Bronchial epithelial cell (primary cell): ENCODE data around the gene RCHY1. TPM values are rescaled to one million over a fixed set of nuclear protein-coding genes. Genes with fewer than 3 reads are reported as not detected.

ENCODE experiments used
- DNase-seq: peaks from one replicate; pipeline ENCODE4 v3.0.0-alpha.2; 2010; ENCODE audit warnings: low read depth
- FAIRE-seq: peaks from 2 replicates; lab custom pipeline; 2011; peaks lifted over from hg19 to GRCh38; lab: Jason Lieb, UNC
- H3K27me3 ChIP-seq: 2 replicates; pipeline ENCODE4 v1.5.1; 2011; ENCODE audit warnings: low read length; ENCODE audit not compliant: control insufficient read depth, insufficient read depth
- H3K36me3 ChIP-seq: 2 replicates; pipeline ENCODE4 v1.5.1; 2011; ENCODE audit warnings: low read length; ENCODE audit not compliant: control insufficient read depth, insufficient read depth
- H3K4me3 ChIP-seq: 2 replicates; pipeline ENCODE4 v1.5.1; 2011; ENCODE audit warnings: mild to moderate bottlenecking, low read depth, low read length, control low read depth
- total RNA-seq: library from RNA; depleted of rRNA; stranded (reverse); fragments of >200 nt; gene quantifications from 2 replicates; pipeline ENCODE4 v1.2.1, GENCODE V29; 2014
- TF ChIP-seq, protein P1 (sequence below): IDR thresholded peaks from 2 replicates; pipeline ENCODE4 v1.5.1; 2011; ENCODE audit warnings: mild to moderate bottlenecking, moderate library complexity, low read length, control low read depth, inconsistent platforms; ENCODE audit not compliant: insufficient read depth, severe bottlenecking

RCHY1 gene
- total RNA-seq, 1 donor from 2014 or later = 22.6 TPM

DNA sequence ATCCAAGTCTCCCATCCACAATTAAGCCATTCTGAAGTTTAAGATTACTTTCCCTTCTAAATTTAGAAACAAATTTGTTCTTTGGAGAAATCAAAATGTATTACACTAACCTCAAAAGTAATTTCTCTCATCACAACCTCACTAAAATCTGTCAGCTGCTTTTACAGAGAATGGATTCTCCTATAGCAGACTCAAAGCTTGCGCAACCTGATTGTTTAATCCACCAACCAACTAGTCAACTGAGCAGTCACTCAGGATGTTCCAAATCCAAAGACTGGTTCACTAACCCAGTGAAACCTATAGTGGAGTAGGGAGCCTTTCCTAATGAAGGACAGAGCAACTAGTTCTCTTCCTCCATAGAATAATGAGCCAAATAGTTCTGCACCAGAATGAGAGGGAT, 44.3 kb downstream of the RCHY1 start:
- Histone ChIP-seq H3K4me3 (no peak overlapping the region), H3K36me3 (no peaks in the 10 kb centered on the region), H3K27me3 (no peaks in the 10 kb centered on the region)
- no peak for FAIRE-seq
- TF ChIP-seq, protein P1, sequence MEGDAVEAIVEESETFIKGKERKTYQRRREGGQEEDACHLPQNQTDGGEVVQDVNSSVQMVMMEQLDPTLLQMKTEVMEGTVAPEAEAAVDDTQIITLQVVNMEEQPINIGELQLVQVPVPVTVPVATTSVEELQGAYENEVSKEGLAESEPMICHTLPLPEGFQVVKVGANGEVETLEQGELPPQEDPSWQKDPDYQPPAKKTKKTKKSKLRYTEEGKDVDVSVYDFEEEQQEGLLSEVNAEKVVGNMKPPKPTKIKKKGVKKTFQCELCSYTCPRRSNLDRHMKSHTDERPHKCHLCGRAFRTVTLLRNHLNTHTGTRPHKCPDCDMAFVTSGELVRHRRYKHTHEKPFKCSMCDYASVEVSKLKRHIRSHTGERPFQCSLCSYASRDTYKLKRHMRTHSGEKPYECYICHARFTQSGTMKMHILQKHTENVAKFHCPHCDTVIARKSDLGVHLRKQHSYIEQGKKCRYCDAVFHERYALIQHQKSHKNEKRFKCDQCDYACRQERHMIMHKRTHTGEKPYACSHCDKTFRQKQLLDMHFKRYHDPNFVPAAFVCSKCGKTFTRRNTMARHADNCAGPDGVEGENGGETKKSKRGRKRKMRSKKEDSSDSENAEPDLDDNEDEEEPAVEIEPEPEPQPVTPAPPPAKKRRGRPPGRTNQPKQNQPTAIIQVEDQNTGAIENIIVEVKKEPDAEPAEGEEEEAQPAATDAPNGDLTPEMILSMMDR = no peak
- DNase-seq = no peak

DNA sequence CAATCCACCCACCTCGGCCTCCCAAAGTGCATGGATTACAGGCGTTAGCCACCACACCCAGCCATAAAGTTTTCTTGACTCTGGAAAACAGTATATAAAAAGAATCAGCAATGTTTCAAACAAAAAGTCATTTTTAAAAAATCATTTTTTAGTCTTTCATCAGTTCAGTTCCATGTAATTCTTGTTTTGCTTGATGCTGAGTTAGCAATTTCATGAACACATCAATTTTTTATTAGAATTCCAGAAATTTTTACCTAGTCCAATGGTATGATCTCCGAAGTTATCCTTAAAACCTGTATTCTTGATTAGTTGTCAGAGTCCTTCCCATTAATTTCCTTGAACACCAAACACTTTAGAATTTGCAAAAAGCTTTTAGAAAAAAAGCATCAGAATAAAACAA, 56.8 kb downstream of the RCHY1 start:
- TF ChIP-seq, protein P1 = no peak
- Histone ChIP-seq H3K36me3 (no peaks in the 10 kb centered on the region), H3K27me3 (no peaks in the 10 kb centered on the region), H3K4me3 (no peak overlapping the region)
- DNase-seq (no peak), FAIRE-seq (no peak)

DNA sequence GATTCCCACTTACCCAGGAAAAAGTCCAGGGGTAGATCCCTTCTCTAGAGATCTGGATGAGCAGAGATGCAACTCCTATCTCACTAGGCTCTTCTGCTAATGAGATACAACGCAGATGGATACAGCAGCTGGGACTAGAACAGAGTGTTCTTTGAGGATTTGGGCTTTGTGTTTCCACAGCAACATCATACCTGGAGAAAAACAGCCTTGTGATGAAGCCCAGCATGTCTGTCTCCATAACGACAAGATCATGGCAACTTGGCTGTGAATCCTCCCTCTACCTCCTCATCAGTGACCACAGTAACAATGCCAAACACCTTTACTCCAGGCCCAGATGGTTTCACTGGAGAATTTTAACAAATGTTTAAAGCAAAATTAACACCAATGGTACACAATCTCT, 80.1 kb downstream of the RCHY1 start:
- FAIRE-seq (peak; percentile 70), DNase-seq (no peak)
- Histone ChIP-seq H3K27me3 (no peaks in the 10 kb centered on the region), H3K36me3 (no peaks in the 10 kb centered on the region), H3K4me3 (no peak overlapping the region)
- TF ChIP-seq, protein P1 = no peak

DNA sequence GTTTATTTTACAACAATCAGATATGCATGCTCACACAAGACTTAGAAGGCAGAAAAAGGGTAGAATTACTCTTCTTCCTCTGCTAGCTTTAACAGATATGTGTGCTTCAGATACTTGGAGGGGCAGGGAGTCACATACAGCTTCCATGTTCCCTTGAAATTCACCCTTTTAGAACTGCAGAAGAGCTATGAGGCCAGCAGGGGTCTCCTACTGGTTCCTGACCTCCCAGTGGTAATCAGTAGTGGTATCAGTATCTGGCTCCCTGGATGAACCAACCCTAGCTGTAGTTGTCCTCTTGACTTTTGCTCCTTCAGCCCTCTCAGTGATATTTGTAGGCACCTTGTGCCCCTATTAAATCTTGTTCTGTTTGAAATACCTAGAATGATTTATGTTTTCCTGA, 81.5 kb downstream of the RCHY1 start:
- FAIRE-seq = no peak
- DNase-seq = peak; percentile 13
- Histone ChIP-seq H3K36me3 (no peaks in the 10 kb centered on the region), H3K4me3 (no peak overlapping the region), H3K27me3 (no peaks in the 10 kb centered on the region)
- TF ChIP-seq, protein P1 = peak; percentile 30

DNA sequence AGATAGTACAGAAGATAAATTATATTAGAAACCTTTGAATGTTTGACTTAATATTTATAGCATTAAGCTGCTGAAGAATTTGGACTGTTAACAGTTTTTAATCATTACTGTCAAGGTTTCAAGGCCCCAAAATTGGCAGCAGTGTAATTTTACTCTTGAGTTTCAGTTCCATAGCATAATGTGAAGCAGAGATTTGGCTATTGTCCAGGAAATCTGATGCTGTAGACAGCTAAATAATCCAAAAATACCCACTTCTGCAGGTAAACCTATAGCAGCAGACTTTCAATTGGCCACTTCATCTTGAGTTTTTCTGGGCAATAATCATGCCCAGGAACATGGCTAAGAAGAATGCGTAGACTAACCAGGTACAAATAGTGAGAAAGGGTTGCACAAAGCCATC, 85.0 kb downstream of the RCHY1 start:
- no peak for FAIRE-seq
- Histone ChIP-seq H3K4me3 (no peak overlapping the region), H3K36me3 (no peaks in the 10 kb centered on the region), H3K27me3 (no peaks in the 10 kb centered on the region)
- TF ChIP-seq, protein P1 = no peak
- DNase-seq = no peak

Other genes starting within 250 kb of the RCHY1 start
- 9.7 and 12.3 TPM in 2 replicates for gene THAP6, start 70 bp upstream of the RCHY1 start, total RNA-seq
- gene ODAPH, start 41.7 kb upstream of the RCHY1 start, total RNA-seq = not detected in 2 replicates
- 0.90 and 1.3 TPM in 2 replicates for gene CDKL2, start 116.1 kb upstream of the RCHY1 start, total RNA-seq
- gene G3BP2, start 159.0 kb upstream of the RCHY1 start, total RNA-seq = 190 and 204 TPM in 2 replicates
- gene USO1, start 210.2 kb upstream of the RCHY1 start, total RNA-seq = 74.6 and 89.5 TPM in 2 replicates